ENCODE data around the gene SLC4A8. TPM values are rescaled to one million over a fixed set of nuclear protein-coding genes. Genes with fewer than 3 reads are reported as not detected.

SLC4A8 gene
- total RNA-seq, 2 experiments from 2014 or later = 1.3 to 1.8 TPM

GRCh38 chr12:51401020-51401419, 23.6 kb upstream of the SLC4A8 start:
- intact Hi-C loops (cut with DNase I, micrococcal nuclease) = no loop called here
- Histone ChIP-seq H3K36me3 (ENCODE audit: insufficient read depth, low read length) (no peaks in the 10 kb centered on the region), H3K27ac (ENCODE audit: low read depth in 1 of 2, low read length in 2 of 2) (no peak overlapping the region), H3K4me3 (ENCODE audit: low read length) (no peak overlapping the region), H3K4me1 (ENCODE audit: insufficient read depth, low read length) (no peaks in the 10 kb centered on the region), H3K9me3 (ENCODE audit: control insufficient read depth in 1 of 2, insufficient read depth in 1 of 2, low read length in 2 of 2) (no peaks in the 10 kb centered on the region), H3K27me3 (ENCODE audit: control insufficient read depth in 1 of 2, insufficient read depth in 2 of 2, low read length in 2 of 2) (no peaks in the 10 kb centered on the region)
- Mint-ChIP-seq H3K36me3 (ENCODE audit: low read depth) (no peaks in the 10 kb centered on the region), H3K4me3 (no peak overlapping the region), H3K27me3 (no peaks in the 10 kb centered on the region), H3K4me1 (ENCODE audit: low read depth) (peaks cover 3% of the 10 kb centered on the region), H3K9me3 (no peaks in the 10 kb centered on the region), H3K27ac (no peak overlapping the region)
- CTCF ChIA-PET = no interaction called here
- POLR2A ChIA-PET = no interaction called here
- ATAC-seq (ENCODE audit: poor library complexity) = no peak
- no peak for DNase-seq
- TF ChIP-seq, protein P1, sequence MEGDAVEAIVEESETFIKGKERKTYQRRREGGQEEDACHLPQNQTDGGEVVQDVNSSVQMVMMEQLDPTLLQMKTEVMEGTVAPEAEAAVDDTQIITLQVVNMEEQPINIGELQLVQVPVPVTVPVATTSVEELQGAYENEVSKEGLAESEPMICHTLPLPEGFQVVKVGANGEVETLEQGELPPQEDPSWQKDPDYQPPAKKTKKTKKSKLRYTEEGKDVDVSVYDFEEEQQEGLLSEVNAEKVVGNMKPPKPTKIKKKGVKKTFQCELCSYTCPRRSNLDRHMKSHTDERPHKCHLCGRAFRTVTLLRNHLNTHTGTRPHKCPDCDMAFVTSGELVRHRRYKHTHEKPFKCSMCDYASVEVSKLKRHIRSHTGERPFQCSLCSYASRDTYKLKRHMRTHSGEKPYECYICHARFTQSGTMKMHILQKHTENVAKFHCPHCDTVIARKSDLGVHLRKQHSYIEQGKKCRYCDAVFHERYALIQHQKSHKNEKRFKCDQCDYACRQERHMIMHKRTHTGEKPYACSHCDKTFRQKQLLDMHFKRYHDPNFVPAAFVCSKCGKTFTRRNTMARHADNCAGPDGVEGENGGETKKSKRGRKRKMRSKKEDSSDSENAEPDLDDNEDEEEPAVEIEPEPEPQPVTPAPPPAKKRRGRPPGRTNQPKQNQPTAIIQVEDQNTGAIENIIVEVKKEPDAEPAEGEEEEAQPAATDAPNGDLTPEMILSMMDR (IDR thresholded peaks at IDR 0.05) = no peak

- ATAC-seq (ENCODE audit: poor library complexity) (no peak), DNase-seq (no peak)
- no peaks in the 10 kb centered on the region for H3K9me3 ChIP-seq (ENCODE audit: control insufficient read depth in 1 of 2, insufficient read depth in 1 of 2, low read length in 2 of 2)
- no peaks in the 10 kb centered on the region for H3K9me3 Mint-ChIP-seq
- H3K27me3 ChIP-seq (ENCODE audit: control insufficient read depth in 1 of 2, insufficient read depth in 2 of 2, low read length in 2 of 2) = no peaks in the 10 kb centered on the region
- H3K4me1 ChIP-seq (ENCODE audit: insufficient read depth, low read length) = no peaks in the 10 kb centered on the region
- peaks cover 2% of the 10 kb centered on the region for H3K4me1 Mint-ChIP-seq (ENCODE audit: low read depth)
- no peak overlapping the region for H3K4me3 ChIP-seq (ENCODE audit: low read length)
- H3K36me3 ChIP-seq (ENCODE audit: insufficient read depth, low read length) = no peaks in the 10 kb centered on the region
- TF ChIP-seq, protein P1 (IDR thresholded peaks at IDR 0.05) = no peak
- H3K36me3 Mint-ChIP-seq (ENCODE audit: low read depth) = no peaks in the 10 kb centered on the region
- no peak overlapping the region for H3K27ac Mint-ChIP-seq
- POLR2A ChIA-PET = no interaction called here
- H3K4me3 Mint-ChIP-seq = no peak overlapping the region
- no peaks in the 10 kb centered on the region for H3K27me3 Mint-ChIP-seq
- H3K27ac ChIP-seq (ENCODE audit: low read depth in 1 of 2, low read length in 2 of 2) = no peak overlapping the region
- CTCF ChIA-PET = no interaction called here
- intact Hi-C loops (cut with DNase I, micrococcal nuclease) = no loop called here
Observed at GRCh38 chr12:51401486-51401885, 23.1 kb upstream of the SLC4A8 start.

- Mint-ChIP-seq H3K36me3 (ENCODE audit: low read depth) (no peaks in the 10 kb centered on the region), H3K4me3 (no peak overlapping the region), H3K4me1 (ENCODE audit: low read depth) (peaks cover 6% of the 10 kb centered on the region), H3K9me3 (no peaks in the 10 kb centered on the region), H3K27ac (no peak overlapping the region), H3K27me3 (no peaks in the 10 kb centered on the region)
- ChIA-PET POLR2A (no interaction called here), CTCF (no interaction called here)
- no peaks in the 10 kb centered on the region for H3K9me3 ChIP-seq (ENCODE audit: control insufficient read depth in 1 of 2, insufficient read depth in 1 of 2, low read length in 2 of 2)
- DNase-seq = no peak
- intact Hi-C loops (cut with DNase I, micrococcal nuclease) = no loop called here
- no peaks in the 10 kb centered on the region for H3K27me3 ChIP-seq (ENCODE audit: control insufficient read depth in 1 of 2, insufficient read depth in 2 of 2, low read length in 2 of 2)
- no peaks in the 10 kb centered on the region for H3K4me1 ChIP-seq (ENCODE audit: insufficient read depth, low read length)
- ATAC-seq (ENCODE audit: poor library complexity) = no peak
- TF ChIP-seq, protein P1 (IDR thresholded peaks at IDR 0.05) = no peak
- no peak overlapping the region for H3K27ac ChIP-seq (ENCODE audit: low read depth in 1 of 2, low read length in 2 of 2)
- H3K36me3 ChIP-seq (ENCODE audit: insufficient read depth, low read length) = no peaks in the 10 kb centered on the region
- no peak overlapping the region for H3K4me3 ChIP-seq (ENCODE audit: low read length)
Observed at GRCh38 chr12:51401900-51402299, 22.7 kb upstream of the SLC4A8 start.

All from CD4-positive, alpha-beta T cell (primary cell).